D721Med (cell line): ENCODE results near the gene CYTH2.

Experiments used
- DNase-seq: peaks from one replicate; pipeline ENCODE4 v3.0.0; 2011; ENCODE audit warnings: low spot score; ENCODE audit not compliant: insufficient read length
- FAIRE-seq: peaks from 2 replicates; lab custom pipeline; 2011; peaks lifted over from hg19 to GRCh38; lab: Jason Lieb, UNC
- CTCF ChIP-seq: IDR thresholded peaks from 2 replicates; pipeline ENCODE4 v1.5.1; 2012; ENCODE audit warnings: mild to moderate bottlenecking, control low read depth; ENCODE audit not compliant: insufficient read depth; ENCODE audit errors: missing control alignments

The CYTH2 gene

DNA sequence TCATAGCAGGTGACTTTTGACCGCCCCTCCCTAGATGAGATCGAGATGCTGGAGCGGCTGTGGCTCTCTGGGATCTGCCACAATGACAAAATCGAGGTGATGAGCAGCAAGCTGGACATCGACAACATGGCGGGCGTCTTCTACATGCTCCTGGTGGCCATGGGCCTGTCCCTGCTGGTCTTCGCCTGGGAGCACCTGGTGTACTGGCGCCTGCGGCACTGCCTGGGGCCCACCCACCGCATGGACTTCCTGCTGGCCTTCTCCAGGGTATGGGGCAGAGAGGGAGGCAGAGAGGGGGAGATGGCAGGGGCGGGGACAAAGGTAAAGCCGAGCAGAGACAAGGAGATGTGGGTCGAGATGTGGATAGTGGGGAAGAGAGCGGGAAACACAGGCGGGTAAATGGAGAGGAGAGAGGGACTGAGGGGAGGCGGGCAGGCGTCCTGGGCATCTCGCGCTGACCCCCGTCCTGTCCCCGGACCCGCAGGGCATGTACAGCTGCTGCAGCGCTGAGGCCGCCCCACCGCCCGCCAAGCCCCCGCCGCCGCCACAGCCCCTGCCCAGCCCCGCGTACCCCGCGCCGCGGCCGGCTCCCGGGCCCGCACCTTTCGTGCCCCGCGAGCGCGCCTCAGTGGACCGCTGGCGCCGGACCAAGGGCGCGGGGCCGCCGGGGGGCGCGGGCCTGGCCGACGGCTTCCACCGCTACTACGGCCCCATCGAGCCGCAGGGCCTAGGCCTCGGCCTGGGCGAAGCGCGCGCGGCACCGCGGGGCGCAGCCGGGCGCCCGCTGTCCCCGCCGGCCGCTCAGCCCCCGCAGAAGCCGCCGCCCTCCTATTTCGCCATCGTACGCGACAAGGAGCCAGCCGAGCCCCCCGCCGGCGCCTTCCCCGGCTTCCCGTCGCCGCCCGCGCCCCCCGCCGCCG, 26.8 kb upstream of the CYTH2 start:
- no peak for TF ChIP-seq CTCF
- DNase-seq (no peak), FAIRE-seq (no peak)

- FAIRE-seq (no peak), DNase-seq (no peak)
- TF ChIP-seq CTCF, result no peak
Measured at GRCh38 chr19:48443256-48443655, 25.9 kb upstream of the CYTH2 start.

DNA sequence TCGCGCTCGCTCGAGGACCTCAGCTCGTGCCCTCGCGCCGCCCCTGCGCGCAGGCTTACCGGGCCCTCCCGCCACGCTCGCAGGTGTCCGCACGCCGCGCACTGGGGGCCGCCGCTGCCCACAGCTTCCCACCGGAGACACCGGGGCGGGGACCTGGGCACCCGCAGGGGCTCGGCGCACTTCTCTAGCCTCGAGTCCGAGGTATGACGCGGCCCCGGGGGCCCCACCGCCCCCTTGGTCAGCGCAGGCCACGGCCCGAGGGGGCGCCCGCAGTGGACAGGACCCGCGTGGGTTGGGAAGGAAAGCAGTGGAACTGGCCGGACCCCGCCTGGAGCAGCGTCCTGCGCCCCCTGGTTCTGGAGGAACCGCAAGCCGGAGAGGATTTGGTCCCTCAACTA, 25.4 kb upstream of the CYTH2 start:
- no peak for FAIRE-seq
- TF ChIP-seq CTCF, result no peak
- DNase-seq, result no peak

GRCh38 chr19:48444129-48444935, 24.8 kb upstream of the CYTH2 start:
- DNase-seq (no peak), FAIRE-seq (no peak)
- TF ChIP-seq CTCF, result no peak

DNA sequence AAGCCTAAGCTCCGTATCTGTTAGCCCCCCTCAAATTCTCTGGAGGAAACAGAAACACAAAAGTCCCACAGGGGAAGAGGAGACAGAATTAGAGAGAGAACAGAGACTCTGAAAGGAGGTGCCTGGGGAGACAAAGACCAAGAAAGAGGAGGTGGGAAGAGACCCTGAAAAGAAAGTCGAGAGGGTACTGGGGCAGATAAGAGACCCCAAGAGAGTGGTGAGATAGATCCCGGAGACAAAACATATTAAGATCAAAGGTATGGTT, 24.3 kb upstream of the CYTH2 start:
- no peak for DNase-seq
- no peak for TF ChIP-seq CTCF
- FAIRE-seq, result no peak

GRCh38 chr19:48445256-48445605, 23.9 kb upstream of the CYTH2 start:
- TF ChIP-seq CTCF, result peak; percentile 32
- DNase-seq (peak; percentile 68), FAIRE-seq (peak; percentile 92)
